ENCODE data around the gene C3orf20. TPM values are rescaled to one million over a fixed set of nuclear protein-coding genes. Genes with fewer than 3 reads are reported as not detected.

C3orf20 gene
- total RNA-seq, 1 experiment from 2014 or later: 0.03 TPM

DNA sequence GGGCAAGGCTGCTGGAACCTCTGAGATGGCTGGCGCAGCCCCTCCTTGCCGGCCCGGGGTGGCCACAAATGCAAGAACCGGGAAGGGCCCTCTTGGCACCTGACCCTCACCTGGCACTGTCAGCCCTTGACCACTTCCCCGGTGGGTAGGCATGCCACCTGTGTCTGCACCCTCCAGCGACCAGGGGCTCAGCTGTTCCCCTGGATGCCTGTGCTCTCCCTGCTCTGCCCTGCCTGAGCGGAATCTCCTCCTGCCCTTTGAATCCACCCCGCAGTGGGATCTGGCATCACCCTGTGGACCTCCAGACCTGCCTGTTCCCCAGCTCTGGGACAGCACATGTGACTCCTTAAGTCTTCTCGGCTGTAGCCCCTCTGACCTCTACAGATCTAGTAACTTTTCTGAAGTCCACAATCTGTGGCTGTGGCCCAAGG, 117.8 kb downstream of the C3orf20 start:
- H3K9me3 ChIP-seq: no peaks in the 10 kb centered on the region
- no peak overlapping the region for H3K4me3 ChIP-seq
- H3K27me3 ChIP-seq: no peaks in the 10 kb centered on the region
- no peaks in the 10 kb centered on the region for H3K36me3 ChIP-seq
- DNase-seq: no peak

GRCh38 chr3:14793126-14793857, 118.4 kb downstream of the C3orf20 start:
- Histone ChIP-seq H3K9me3 (no peaks in the 10 kb centered on the region), H3K4me3 (no peak overlapping the region), H3K36me3 (no peaks in the 10 kb centered on the region), H3K27me3 (no peaks in the 10 kb centered on the region)
- DNase-seq: no peak

- no peaks in the 10 kb centered on the region for H3K36me3 ChIP-seq
- no peak overlapping the region for H3K4me3 ChIP-seq
- H3K27me3 ChIP-seq: no peaks in the 10 kb centered on the region
- DNase-seq: no peak
- no peaks in the 10 kb centered on the region for H3K9me3 ChIP-seq
Observed at GRCh38 chr3:14793858-14794234, 118.9 kb downstream of the C3orf20 start.

DNA sequence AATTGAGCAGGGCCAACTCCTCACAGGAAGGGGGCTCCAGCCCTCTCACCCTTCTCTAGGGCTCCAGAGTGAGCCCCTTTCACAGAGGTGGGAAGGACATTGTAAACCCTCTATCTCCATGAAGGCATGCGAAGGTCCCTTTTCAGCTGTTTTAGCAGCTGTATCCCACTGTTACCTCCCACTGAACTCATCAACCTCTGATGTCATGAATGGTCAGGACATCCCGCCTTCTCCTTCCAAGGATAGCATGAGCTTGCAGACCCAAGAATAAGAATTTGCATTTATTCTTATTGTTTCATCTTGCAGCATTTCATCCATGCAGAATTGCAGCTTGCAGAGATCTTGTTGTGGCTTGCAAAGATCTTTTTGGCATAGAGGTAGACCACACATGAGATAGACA, 119.5 kb downstream of the C3orf20 start:
- Histone ChIP-seq H3K27me3 (no peaks in the 10 kb centered on the region), H3K4me3 (no peak overlapping the region), H3K36me3 (no peaks in the 10 kb centered on the region), H3K9me3 (no peaks in the 10 kb centered on the region)
- DNase-seq: no peak

GRCh38 chr3:14795996-14796395, 121.1 kb downstream of the C3orf20 start:
- DNase-seq: no peak
- H3K4me3 ChIP-seq: no peak overlapping the region

GRCh38 chr3:14796403-14797077, 121.6 kb downstream of the C3orf20 start:
- Histone ChIP-seq H3K27me3 (no peaks in the 10 kb centered on the region), H3K9me3 (no peaks in the 10 kb centered on the region), H3K36me3 (no peaks in the 10 kb centered on the region), H3K4me3 (no peak overlapping the region)
- no peak for DNase-seq

More at GRCh38 chr3:14795996-14796395, 121.1 kb downstream of the C3orf20 start:
- no peaks in the 10 kb centered on the region for H3K9me3 ChIP-seq
- no peaks in the 10 kb centered on the region for H3K36me3 ChIP-seq
- no peaks in the 10 kb centered on the region for H3K27me3 ChIP-seq

- no peaks in the 10 kb centered on the region for H3K27me3 ChIP-seq
- DNase-seq: no peak
- no peaks in the 10 kb centered on the region for H3K9me3 ChIP-seq
- no peaks in the 10 kb centered on the region for H3K36me3 ChIP-seq
- H3K4me3 ChIP-seq: no peak overlapping the region
Observed at GRCh38 chr3:14797731-14798130, 122.8 kb downstream of the C3orf20 start.

DNA sequence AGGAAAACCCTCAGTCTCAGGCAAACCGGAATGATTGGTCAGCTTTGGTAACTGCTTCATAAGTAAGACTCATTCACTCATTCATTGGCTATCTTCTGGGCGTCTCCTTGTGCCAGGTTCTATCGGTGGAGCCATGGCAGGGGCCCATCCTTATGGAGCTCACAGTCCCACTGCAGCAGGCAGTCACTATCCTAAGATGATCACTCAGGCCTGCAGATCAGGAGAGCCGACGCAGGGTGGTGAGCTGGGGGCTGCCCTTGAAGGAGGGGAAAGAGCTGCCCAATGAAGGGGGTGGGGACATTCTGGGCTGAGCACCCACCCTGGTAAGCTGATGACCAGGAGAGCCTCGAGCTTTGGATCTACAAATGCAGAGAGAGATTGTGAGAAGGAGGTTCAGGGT, 123.3 kb downstream of the C3orf20 start:
- Histone ChIP-seq H3K4me3 (no peak overlapping the region), H3K36me3 (no peaks in the 10 kb centered on the region), H3K9me3 (no peaks in the 10 kb centered on the region), H3K27me3 (no peaks in the 10 kb centered on the region)
- DNase-seq: no peak

DNA sequence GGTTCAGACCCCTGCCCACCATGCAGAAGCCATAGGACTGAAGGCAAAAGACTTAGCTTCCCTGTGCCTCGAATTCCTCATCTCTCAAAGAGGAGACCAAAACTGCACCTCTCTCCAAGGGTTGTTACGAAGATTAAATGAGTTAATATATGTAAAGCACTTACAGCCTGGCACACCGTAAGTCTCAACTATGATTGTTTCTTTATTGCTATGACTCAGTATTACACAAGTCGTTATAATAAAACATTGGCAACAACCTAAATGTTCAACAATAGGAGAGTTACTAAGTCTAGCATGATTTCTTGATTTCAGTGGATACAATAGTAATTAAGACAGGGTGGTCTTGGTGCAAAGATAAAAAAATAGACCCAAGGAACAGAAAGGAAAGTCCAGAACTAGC, 124.2 kb downstream of the C3orf20 start:
- Histone ChIP-seq H3K27me3 (no peaks in the 10 kb centered on the region), H3K4me3 (no peak overlapping the region), H3K36me3 (no peaks in the 10 kb centered on the region), H3K9me3 (no peaks in the 10 kb centered on the region)
- no peak for DNase-seq

- H3K27me3 ChIP-seq: no peaks in the 10 kb centered on the region
- no peak overlapping the region for H3K4me3 ChIP-seq
- DNase-seq: no peak
- H3K9me3 ChIP-seq: no peaks in the 10 kb centered on the region
- no peaks in the 10 kb centered on the region for H3K36me3 ChIP-seq
Observed at GRCh38 chr3:14801031-14801430, 126.1 kb downstream of the C3orf20 start.

DNA sequence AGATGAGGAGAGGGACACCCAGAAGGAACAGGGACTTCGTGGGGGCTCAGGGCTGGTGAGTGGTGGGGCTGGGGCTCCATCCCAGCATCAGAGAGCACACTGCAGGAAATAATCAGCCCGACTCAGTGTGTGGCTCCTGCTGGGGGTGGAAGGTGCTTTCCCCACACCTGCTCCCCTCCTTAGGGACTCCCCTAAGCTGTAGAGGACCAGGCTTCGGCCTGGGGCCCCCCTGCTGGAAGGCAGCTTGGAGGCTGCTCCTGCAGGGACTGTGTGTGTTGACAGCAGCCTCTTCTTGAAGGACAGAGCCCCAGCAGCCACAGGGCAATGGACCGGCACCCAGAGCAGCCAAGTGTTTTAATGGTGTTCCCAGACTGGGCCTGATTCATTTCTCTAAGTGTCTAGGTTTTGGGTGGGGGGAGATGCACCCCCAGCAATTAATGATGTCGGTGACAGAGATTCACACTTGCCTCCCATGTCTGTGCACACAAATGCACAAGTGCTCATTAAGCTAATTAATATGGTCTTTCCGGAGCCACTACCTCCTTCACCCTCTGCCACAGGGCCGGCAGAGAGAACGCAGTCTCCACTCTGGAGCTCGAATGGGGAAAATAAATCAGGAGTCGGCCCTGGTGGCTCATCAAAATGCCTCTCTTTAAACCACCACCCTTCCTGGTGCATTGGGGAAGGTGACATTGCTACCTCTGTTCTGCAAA, 126.9 kb downstream of the C3orf20 start:
- H3K9me3 ChIP-seq: no peaks in the 10 kb centered on the region
- H3K36me3 ChIP-seq: no peaks in the 10 kb centered on the region
- no peak for DNase-seq
- H3K27me3 ChIP-seq: no peaks in the 10 kb centered on the region
- no peak overlapping the region for H3K4me3 ChIP-seq

DNA sequence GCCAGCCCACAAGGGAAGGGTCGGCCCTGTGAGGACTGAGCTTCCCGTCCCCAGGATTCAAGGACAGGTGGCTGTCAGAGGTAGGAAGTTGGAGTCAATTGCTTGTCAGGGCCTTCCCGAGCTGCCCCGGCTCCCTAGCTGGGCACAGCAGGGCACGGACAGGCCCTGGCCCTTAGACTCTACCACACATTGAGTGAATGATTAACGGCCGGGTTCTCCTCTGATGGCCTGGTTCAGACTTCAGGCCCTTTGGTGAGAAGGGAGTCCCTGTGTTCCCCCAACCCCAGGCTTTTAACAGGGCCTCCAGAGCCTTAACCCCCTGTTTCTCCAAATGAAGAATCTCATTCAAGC, 127.4 kb downstream of the C3orf20 start:
- Histone ChIP-seq H3K9me3 (no peaks in the 10 kb centered on the region), H3K36me3 (no peaks in the 10 kb centered on the region), H3K4me3 (no peak overlapping the region), H3K27me3 (no peaks in the 10 kb centered on the region)
- DNase-seq: no peak

DNA sequence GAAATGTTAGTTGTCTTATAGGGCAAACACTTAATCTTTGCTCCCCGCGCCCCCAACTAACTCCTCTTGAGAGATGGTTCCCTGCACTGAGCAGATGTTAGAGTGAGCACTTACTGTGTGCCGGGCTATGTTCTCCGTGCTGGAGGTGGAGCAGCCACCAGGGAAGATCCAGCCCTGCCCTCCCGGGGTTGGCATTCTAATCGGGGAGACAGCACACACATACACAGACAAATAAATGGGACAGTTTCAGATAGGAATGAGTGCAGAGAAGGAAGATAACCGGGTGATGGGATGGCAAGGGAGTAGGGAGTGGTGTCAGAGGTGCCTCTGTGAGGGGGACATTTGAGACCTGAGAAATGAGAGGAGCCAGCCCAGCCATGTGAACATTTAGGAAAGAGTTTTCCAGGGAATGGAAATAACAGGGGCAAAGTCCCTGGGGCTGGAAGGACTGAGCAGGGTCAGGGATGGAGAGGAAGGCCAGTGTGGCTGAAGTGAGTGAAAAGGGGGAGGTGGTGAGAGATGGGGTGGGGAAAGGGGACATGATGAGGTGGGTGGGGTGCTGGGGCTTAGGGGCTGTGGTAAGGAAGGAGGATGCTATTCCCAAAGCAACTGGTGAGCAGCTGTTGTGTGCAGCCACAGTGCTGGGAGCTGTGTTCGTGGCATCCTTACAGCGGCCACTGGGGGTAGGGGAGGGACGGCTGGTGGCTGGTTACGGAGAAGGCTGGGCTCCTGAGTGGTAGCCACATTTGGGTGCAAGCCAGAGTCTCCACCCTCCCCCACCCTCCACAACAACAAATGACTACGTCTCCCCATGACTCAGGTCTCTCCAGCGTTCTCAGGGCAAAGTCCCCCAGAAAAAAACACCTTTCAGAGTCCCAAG, 128.4 kb downstream of the C3orf20 start:
- Histone ChIP-seq H3K9me3 (no peaks in the 10 kb centered on the region), H3K27me3 (no peaks in the 10 kb centered on the region), H3K4me3 (no peak overlapping the region), H3K36me3 (no peaks in the 10 kb centered on the region)
- DNase-seq: no peak

DNA sequence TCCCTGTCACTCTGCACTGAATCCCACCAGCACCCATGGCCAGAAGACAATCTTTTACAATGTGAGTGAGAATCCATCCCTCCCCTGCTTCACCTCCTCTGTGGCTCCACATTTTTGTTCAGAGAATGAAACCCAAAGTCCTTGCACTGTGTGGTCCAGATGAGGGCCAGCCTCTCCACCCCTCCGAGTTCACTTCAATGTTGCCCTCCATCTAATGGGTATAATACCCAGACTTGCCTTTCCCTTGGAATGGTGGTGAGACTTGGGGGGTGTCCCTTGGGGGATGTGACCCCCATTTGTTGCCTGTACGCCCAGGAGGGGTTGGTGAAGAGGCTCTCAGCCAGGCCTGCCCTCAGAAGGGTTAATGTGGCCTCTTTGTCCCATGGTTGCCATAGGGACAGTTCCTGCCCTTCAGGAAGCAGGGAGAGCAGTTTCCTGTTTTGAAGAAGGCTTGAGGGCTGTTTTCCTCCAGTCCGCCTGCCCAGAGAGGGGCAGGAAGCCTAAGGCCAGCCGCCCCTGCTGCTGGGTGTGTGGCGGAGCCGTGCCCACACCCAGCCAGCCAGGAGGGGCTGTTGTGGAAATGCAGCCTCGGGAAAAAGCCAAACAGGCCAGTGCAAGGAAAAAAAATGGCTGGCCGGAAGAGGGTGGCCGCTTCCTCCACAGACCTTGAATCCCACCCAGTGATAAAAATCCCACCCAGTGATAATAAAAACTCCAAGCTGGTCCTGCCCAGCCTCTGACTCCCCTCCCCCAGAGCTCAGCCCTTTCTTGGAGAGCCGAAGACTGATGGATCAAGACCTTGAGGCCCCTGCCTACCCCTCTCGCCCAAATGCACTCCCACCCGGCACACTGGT, 129.3 kb downstream of the C3orf20 start:
- Histone ChIP-seq H3K27me3 (no peaks in the 10 kb centered on the region), H3K4me3 (no peak overlapping the region), H3K36me3 (no peaks in the 10 kb centered on the region), H3K9me3 (no peaks in the 10 kb centered on the region)
- DNase-seq: no peak

GRCh38 chr3:14804835-14805780, 130.2 kb downstream of the C3orf20 start:
- no peaks in the 10 kb centered on the region for H3K9me3 ChIP-seq
- H3K36me3 ChIP-seq: no peaks in the 10 kb centered on the region
- H3K4me3 ChIP-seq: no peak overlapping the region
- no peaks in the 10 kb centered on the region; the same call in 1 of the 2 replicates for H3K27me3 ChIP-seq
- DNase-seq: no peak

All from MG63 (cell line).